Measurements from ENCODE around the gene ZNF624.

ZNF624 gene

DNA sequence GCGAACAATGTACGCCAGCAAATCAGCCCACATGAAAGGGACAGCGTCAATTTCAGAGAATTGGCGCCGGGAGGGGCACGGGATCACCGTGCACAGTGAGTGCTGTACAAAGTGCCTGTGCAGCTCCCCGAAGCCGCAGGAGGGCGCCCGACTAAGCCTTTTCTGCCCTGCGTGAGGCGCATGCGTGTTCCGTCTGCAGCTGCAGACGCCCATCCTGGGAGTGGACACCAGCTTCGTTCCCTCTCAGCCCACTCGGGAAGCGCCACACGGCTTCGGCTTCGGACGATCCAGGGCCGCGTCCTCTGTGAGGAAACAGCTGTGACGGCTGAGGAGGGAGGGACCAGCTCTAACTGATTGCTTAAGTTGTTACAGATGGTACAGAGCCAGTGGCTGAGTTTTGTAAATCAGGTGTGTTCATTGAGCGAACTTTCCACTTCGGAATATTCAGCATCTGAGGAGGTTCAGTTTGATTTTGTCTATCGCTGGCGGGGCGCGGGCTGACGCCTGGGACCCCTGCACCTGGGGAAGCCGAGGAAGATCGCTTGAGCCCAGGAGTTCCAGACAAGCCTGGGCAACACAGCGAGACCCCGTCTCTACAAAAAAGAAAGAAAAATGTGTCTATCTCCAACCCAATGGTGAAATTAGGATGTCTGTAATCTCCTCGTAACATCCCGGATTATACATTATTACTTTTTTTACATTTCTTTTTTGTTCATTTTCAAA lies 69.2 kb downstream of the ZNF624 start:
- peak; percentile 32 for DNase-seq (ENCODE audit: extremely low read depth, low read depth)
- TF ChIP-seq CTCF (IDR thresholded peaks at IDR 0.05; ENCODE audit: low read depth, low read length, missing control alignments): peak; percentile 84
- peak overlapping the region; percentile 34 for H3K4me3 ChIP-seq (replicated peaks; ENCODE audit: low read depth, low read length)

- no peak for DNase-seq (ENCODE audit: extremely low read depth, low read depth)
- no peak for TF ChIP-seq CTCF (IDR thresholded peaks at IDR 0.05; ENCODE audit: low read depth, low read length, missing control alignments)
- H3K4me3 ChIP-seq (replicated peaks; ENCODE audit: low read depth, low read length): no peak overlapping the region
These were observed 69.9 kb downstream of the ZNF624 start for GRCh38 chr17:16583781-16584180.

- H3K4me3 ChIP-seq (replicated peaks; ENCODE audit: low read depth, low read length): no peak overlapping the region
These were observed 80.2 kb downstream of the ZNF624 start for GRCh38 chr17:16573466-16573865.

More at GRCh38 chr17:16573466-16573865, 80.2 kb downstream of the ZNF624 start:
- TF ChIP-seq CTCF (IDR thresholded peaks at IDR 0.05; ENCODE audit: low read depth, low read length, missing control alignments): no peak
- no peak for DNase-seq (ENCODE audit: extremely low read depth, low read depth)

All from HFF-Myc (cell line).